ENCODE measurements around the gene UTP15. TPM values are rescaled to one million over a fixed set of nuclear protein-coding genes. Genes with fewer than 3 reads are reported as not detected.

Gene UTP15, protein sequence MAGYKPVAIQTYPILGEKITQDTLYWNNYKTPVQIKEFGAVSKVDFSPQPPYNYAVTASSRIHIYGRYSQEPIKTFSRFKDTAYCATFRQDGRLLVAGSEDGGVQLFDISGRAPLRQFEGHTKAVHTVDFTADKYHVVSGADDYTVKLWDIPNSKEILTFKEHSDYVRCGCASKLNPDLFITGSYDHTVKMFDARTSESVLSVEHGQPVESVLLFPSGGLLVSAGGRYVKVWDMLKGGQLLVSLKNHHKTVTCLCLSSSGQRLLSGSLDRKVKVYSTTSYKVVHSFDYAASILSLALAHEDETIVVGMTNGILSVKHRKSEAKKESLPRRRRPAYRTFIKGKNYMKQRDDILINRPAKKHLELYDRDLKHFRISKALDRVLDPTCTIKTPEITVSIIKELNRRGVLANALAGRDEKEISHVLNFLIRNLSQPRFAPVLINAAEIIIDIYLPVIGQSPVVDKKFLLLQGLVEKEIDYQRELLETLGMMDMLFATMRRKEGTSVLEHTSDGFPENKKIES
- polyA plus RNA-seq, result 1 to 10 TPM; 1.5 to 7.8 (median 4.1) TPM

DNA sequence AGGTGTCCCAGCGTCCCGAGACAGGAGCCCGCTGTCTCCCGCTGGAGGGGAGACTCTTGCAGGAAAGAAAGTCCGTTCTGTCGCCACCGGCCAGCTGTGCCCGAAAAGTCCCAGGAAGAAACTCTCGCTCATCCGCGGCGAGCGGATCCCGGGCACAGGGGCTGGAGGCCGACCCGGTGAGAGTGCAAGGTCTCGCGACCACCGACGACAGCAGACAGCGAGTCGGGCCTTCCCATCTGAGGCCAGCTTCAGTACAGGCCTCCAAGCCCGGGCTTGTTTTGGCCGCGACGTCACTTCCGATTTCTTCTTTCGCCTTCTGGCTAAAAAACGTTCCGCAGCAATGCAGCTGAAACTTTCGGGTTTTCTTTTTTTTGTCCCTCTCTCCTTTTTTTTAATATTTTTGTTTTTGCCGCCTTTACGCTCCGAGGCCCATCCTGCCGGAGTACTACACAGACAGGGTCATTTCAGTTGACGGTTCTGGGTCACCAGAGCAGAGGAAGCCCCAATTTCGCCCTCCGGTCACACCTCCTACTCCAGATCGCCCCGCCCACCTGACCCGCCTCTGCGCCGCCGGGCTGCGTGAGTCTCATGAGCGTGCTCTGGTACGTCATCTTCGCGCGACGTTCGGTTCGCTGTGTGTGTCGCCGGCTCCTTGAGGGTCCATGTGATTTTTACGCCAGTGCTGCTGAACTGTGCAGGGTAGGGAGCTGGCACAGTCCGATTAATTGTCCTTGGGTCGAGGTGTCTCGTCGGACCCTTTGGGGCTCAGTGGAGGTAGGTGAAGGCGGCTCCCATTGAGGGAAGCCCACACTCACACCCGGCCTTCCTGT is at the start of gene UTP15, which contains the start of gene ANKRA2:
UTP15 (plus strand) TSS at position 605 of the 830 bp plus-strand sequence. CDS start 1,602 bp downstream, outside the sequence.
ANKRA2 (minus strand) TSS at position 501 of the 830 bp plus-strand sequence. CDS start 2,758 bp downstream, outside the sequence.
- peak; percentile 98 for DNase-seq
- peaks cover 5 to 8% (median 8%) of the 10 kb centered on the region in 3 donors for H3K27me3 Mint-ChIP-seq (ENCODE audit: low read depth in 3 of 3)
- peak within 1 kb of the TSS; percentile 96 to 100 (median 98) for H3K4me3 Mint-ChIP-seq
- H3K4me1 Mint-ChIP-seq, result peaks cover 45 to 64% of the 10 kb centered on the region in 2 donors
- H3K27ac Mint-ChIP-seq, result peak within 1 kb of the TSS; percentile 96 to 100 (median 99)
- H3K9me3 Mint-ChIP-seq, result no peaks in the 10 kb centered on the region
- H3K36me3 Mint-ChIP-seq, result peaks cover 8 to 17% (median 16%) of the 10 kb centered on the region in 3 donors

DNA sequence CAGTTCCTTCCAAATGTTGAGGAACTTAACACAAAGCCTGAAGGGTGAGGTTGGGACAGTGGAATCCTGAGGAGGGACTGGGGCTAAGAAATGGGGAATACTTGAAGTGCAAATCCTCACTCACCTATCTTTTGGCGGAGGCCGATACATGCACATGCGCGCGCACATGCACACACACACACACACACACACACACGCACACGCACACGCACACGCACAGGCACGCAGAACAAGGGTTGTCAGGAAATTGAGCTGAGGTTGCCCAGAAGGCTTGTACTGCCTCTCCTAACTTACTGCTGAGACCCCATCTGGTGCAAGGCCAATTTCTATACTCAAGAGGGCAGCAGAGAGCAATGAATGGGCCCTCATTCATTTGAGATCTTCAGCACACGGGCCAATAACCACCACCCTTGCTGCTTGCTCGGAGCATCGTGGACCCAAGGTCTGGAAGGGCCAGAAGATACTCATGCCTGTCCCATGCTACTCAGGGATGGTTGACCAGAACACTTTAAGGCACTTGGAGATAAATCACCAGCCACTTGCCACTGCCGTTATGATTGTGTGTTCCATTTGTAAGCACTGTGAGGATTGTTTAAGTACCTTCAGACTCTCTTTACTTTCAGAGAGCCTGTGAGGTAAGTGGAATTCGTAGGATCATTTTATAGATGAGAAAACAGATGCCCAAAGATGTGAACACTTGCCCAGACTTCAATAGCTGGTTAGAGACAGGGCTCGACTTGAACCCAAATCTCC is 45.8 kb upstream of the UTP15 start:
- Mint-ChIP-seq H3K4me3 (peak overlapping the region in 1 of 5 donors; percentile 14), H3K9me3 (no peaks in the 10 kb centered on the region), H3K4me1 (peaks cover 2 to 10% of the 10 kb centered on the region in 2 donors), H3K36me3 (no peaks in the 10 kb centered on the region), H3K27me3 (ENCODE audit: low read depth in 3 of 3) (peaks cover 0 to 7% (median 1%) of the 10 kb centered on the region in 3 donors), H3K27ac (peak overlapping the region in 1 of 6 donors; percentile 43)
- peak; percentile 55 to 68 (median 65) for DNase-seq

- no peaks in the 10 kb centered on the region for H3K36me3 Mint-ChIP-seq
- no peak overlapping the region for H3K4me3 Mint-ChIP-seq
- H3K9me3 Mint-ChIP-seq, result no peaks in the 10 kb centered on the region
- peaks cover 0 to 13% (median 3%) of the 10 kb centered on the region in 3 donors for H3K27me3 Mint-ChIP-seq (ENCODE audit: low read depth in 3 of 3)
- no peak overlapping the region for H3K27ac Mint-ChIP-seq
- DNase-seq, result no peak
- peaks cover 2 to 10% of the 10 kb centered on the region in 2 donors for H3K4me1 Mint-ChIP-seq
Measured at GRCh38 chr5:73522989-73523388, 42.6 kb upstream of the UTP15 start.

DNA sequence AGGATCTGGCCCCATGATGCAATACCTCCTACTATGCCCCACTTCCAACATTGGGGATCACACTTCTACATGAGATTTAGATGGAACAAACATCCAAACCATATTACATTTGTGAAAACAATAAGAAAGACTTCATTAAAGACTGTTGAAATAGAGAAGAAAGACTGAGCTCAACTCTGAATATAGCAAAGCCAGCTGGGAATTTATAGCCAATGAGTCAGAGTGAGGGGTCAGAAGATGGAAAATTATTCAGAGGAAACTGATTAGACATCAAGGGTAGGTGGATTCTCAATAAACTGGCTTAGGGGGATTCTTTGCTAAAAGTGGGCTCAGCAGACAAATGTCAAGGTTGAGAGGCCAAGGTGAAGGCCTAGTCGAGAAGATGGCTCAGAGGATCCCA is 41.7 kb upstream of the UTP15 start:
- Mint-ChIP-seq H3K27ac (no peak overlapping the region), H3K27me3 (ENCODE audit: low read depth in 3 of 3) (peaks cover 0 to 13% (median 4%) of the 10 kb centered on the region in 3 donors), H3K4me1 (peaks cover 2 to 10% of the 10 kb centered on the region in 2 donors), H3K36me3 (no peaks in the 10 kb centered on the region), H3K4me3 (no peak overlapping the region), H3K9me3 (no peaks in the 10 kb centered on the region)
- DNase-seq, result no peak

DNA sequence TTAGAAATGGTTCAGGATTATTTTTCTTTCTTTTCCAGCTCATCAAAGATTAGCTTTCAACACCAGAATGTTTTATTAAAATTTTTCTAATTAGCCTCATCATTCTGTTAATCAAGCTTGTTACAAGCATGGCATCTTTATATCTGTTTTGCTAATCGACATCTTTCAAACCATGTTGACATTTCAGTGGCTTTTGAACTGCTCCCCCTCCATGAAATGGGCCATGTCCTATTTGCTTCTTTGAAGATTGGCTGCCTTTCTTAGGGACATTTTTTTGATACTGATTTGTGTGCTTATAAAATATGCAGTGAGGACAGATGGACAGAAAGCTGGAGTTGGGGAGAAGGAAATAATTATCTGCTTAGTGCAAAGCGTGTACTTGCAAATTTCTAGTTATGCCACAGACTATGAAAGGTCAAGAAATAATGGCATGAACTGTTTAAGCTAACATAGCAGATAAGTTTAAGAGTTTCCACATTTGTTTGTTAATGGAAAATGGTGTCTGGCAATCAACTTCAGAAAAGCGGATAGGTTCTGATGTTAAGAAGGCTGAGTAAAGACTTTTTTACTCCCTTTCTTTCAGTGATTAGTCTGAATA is 39.8 kb upstream of the UTP15 start:
- Mint-ChIP-seq H3K4me1 (no peaks in the 10 kb centered on the region), H3K27me3 (ENCODE audit: low read depth in 3 of 3) (peaks cover 0 to 10% (median 6%) of the 10 kb centered on the region in 3 donors), H3K4me3 (no peak overlapping the region), H3K27ac (no peak overlapping the region), H3K36me3 (no peaks in the 10 kb centered on the region), H3K9me3 (no peaks in the 10 kb centered on the region)
- DNase-seq, result no peak

GRCh38 chr5:73528248-73528647 is 37.3 kb upstream of the UTP15 start:
- Mint-ChIP-seq H3K4me3 (no peak overlapping the region), H3K27ac (no peak overlapping the region), H3K27me3 (ENCODE audit: low read depth in 3 of 3) (peaks cover 3 to 12% (median 8%) of the 10 kb centered on the region in 3 donors), H3K36me3 (no peaks in the 10 kb centered on the region), H3K9me3 (no peaks in the 10 kb centered on the region), H3K4me1 (no peaks in the 10 kb centered on the region)
- no peak for DNase-seq

GRCh38 chr5:73529081-73529480 is 36.5 kb upstream of the UTP15 start:
- H3K4me1 Mint-ChIP-seq, result no peaks in the 10 kb centered on the region
- H3K36me3 Mint-ChIP-seq, result no peaks in the 10 kb centered on the region
- H3K27ac Mint-ChIP-seq, result no peak overlapping the region
- H3K27me3 Mint-ChIP-seq (ENCODE audit: low read depth in 3 of 3), result peaks cover 3 to 12% (median 8%) of the 10 kb centered on the region in 3 donors
- no peak for DNase-seq
- no peaks in the 10 kb centered on the region for H3K9me3 Mint-ChIP-seq
- no peak overlapping the region for H3K4me3 Mint-ChIP-seq

DNA sequence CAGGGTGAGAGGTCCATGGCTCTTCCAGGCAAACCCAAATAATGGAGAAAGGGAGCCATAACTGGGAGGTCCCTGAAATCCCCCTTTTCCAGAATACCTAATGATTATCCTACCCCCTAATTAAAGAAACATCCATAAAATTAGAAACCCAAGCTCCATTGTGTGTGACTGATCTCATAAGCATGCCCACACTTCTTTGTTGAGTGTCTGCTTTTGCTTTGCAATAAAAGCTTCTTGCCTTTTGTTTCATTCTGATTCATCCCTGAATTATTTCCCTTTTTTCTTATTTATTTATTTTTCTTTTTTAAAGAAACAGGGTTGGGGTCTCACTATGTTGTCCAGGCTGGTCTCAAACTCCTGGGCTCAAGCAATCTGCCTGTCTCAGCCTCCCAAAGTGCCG is 34.2 kb upstream of the UTP15 start:
- H3K9me3 Mint-ChIP-seq, result no peaks in the 10 kb centered on the region
- H3K27ac Mint-ChIP-seq, result no peak overlapping the region
- H3K36me3 Mint-ChIP-seq, result peaks cover 0 to 4% (median 0%) of the 10 kb centered on the region in 3 donors
- DNase-seq, result no peak
- no peak overlapping the region for H3K4me3 Mint-ChIP-seq
- H3K27me3 Mint-ChIP-seq (ENCODE audit: low read depth in 3 of 3), result peaks cover 3 to 17% (median 8%) of the 10 kb centered on the region in 3 donors
- no peaks in the 10 kb centered on the region for H3K4me1 Mint-ChIP-seq

DNA sequence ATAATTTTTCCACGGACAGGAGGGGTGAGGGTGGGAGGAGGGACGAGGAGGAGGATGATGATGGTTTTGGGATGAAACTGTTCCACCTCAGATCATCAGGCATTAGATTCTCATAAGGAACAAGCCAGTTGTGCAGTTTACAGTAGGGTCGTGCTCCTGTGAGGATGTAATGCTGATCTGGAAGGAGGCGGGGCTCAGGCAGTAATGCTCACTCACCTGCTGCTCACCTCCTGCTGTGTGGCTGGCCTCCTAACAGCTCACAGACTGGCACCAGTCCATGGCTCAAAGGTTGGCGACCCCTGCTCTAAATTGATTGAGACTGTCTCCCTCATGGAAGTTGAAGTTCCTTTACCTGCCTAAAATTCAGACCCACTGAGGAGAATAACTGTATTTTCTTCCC is 33.3 kb upstream of the UTP15 start:
- Mint-ChIP-seq H3K36me3 (peaks cover 0 to 4% (median 0%) of the 10 kb centered on the region in 3 donors), H3K4me1 (no peaks in the 10 kb centered on the region), H3K27ac (no peak overlapping the region), H3K9me3 (no peaks in the 10 kb centered on the region), H3K27me3 (ENCODE audit: low read depth in 3 of 3) (peaks cover 3 to 16% (median 5%) of the 10 kb centered on the region in 3 donors), H3K4me3 (no peak overlapping the region)
- no peak for DNase-seq

DNA sequence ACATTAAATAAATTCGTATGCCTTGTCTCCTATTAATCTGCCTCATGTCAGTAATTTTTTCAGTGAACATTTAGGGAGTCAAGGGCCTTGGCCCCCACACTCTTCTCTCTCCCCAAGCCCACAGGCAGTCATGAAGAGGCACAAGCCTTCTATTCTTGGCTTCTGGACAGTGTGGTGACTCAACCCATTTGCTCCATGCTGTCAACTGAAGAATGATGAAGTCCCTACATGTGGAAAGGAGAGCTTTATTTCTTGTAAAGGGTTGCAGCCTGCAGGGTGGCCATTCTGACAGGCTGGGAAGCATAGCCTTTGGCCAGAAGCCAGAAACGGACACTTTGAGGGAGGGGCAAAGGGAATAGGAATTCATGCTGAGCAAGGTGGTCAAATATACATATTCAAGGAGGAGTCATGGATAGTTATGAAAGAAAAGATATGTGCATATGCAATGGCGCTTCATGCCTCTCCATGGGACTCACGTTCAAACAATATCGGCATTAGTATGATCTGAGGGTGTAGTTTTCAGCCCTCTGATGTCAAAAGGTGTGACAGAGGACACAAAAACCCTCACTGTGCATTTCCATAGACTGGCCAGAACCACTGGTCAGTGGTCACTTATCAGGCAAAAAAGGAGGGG is 31.4 kb upstream of the UTP15 start:
- no peak overlapping the region for H3K27ac Mint-ChIP-seq
- H3K4me3 Mint-ChIP-seq, result no peak overlapping the region
- H3K36me3 Mint-ChIP-seq, result peaks cover 0 to 4% (median 0%) of the 10 kb centered on the region in 3 donors
- H3K27me3 Mint-ChIP-seq (ENCODE audit: low read depth in 3 of 3), result peaks cover 3 to 12% (median 3%) of the 10 kb centered on the region in 3 donors
- no peak for DNase-seq
- H3K9me3 Mint-ChIP-seq, result no peaks in the 10 kb centered on the region
- H3K4me1 Mint-ChIP-seq, result no peaks in the 10 kb centered on the region

DNA sequence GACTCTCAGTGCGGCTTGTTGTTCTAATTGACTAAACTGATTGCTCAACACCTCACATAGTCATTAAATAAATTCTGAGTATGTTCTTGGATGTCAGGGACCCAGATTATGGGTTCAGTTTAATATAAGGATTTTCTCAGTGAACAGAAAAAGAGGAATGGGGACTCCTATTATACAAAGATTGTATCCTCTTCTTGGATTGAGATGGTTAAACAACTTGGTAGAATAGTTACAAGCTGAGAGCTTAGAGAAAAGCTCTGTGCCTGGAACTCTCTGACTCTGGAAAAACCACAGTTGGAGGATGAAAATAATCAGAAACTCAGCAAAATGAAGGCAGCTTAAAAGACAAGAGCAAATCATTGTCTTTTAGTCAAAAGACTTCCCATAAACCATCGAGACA is 30.6 kb upstream of the UTP15 start:
- Mint-ChIP-seq H3K27ac (peak overlapping the region in 1 of 6 donors; percentile 2), H3K4me3 (no peak overlapping the region), H3K36me3 (peaks cover 0 to 4% (median 0%) of the 10 kb centered on the region in 3 donors), H3K4me1 (no peaks in the 10 kb centered on the region), H3K27me3 (ENCODE audit: low read depth in 3 of 3) (peaks cover 1 to 12% (median 3%) of the 10 kb centered on the region in 3 donors), H3K9me3 (no peaks in the 10 kb centered on the region)
- DNase-seq, result no peak

- no peaks in the 10 kb centered on the region for H3K4me1 Mint-ChIP-seq
- no peaks in the 10 kb centered on the region for H3K9me3 Mint-ChIP-seq
Measured at GRCh38 chr5:73539730-73540129, 25.8 kb upstream of the UTP15 start.

More at GRCh38 chr5:73539730-73540129, 25.8 kb upstream of the UTP15 start:
- Mint-ChIP-seq H3K27ac (no peak overlapping the region), H3K27me3 (ENCODE audit: low read depth in 3 of 3) (peaks cover 2 to 8% (median 8%) of the 10 kb centered on the region in 3 donors), H3K36me3 (peaks cover 0 to 4% (median 0%) of the 10 kb centered on the region in 3 donors), H3K4me3 (no peak overlapping the region)
- DNase-seq, result no peak

Data from immature natural killer cell (primary cell).